GM19193 (cell line): ENCODE results near the gene ARMC7.

Experiments
- POLR2A ChIP-seq: IDR thresholded peaks from 4 replicates; pipeline ENCODE4 v1.6.1; 2011; ENCODE audit not compliant: insufficient read depth, insufficient read length; ENCODE audit errors: extremely low read depth

ARMC7 gene

DNA sequence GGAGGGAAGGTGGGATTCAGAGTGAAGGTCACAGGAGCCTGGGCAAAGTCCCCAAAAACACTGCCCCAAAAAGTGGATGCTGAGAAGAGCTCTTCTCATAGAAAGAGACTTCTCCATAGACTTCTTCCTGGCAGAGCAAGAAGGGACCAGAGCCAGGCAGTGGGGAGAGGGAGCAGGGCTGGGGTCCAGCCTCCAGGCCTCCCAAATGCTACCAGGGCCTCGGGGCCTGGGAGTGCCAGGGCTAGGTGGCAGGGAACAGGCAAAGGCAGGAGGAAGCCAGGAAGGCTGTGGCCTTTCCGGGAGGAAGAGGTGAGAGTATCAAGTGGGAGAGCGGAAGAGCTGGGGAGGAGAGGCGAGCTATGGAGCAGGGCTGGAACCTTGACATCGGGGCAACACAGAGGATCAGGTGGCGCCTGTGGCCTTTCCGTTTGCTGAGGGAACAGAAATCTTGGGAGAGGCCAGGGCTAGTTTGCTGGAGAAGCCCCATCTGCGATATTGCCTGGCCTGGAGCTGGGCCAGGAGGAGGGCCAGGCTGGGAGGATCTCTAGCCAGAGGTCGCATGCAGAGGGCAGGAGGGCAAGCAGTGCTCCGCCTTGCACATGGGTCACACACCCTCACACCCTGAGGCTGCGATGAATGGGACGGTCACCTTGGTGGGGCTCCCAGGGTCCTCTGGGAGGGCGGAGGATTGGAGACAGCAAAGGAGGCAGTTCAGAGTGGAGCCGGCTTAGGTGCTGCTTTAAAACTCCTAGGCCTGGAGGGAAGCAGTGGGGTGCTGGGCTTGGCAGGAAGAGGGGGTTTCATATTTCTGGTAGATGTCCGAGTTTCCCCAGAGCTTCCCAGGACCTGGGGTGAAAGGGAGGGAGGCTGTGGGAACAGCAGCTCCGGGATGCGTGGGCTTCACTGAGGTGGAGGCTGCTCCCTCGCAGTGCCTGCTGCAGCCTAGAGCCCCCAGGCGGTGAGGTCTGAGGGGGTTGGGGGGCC is 18.6 kb upstream of the ARMC7 start:
- TF ChIP-seq POLR2A: no peak

DNA sequence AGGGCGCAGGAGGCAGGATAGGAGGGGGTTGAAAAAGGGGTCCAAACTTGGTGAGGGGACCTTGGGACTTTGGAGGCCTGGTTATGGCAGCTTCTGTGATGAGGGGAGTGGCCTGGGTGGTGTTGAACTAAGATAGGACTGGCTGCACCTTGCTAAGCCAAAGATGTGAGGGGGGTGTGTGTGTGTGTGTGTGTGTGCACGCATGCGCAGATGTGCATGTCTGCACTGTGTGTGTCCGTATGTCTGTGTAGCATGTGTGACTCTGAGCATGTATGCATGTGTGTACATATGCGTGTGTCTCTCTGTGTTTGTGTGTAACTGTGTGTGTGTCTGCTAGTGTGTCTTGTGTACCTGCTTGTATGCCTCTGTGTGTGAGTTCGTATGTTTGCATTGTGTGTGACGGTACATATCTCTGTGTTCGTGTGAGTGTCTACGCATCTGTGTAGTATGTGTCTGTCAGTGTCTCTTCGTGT is 17.9 kb upstream of the ARMC7 start:
- TF ChIP-seq POLR2A: no peak

DNA sequence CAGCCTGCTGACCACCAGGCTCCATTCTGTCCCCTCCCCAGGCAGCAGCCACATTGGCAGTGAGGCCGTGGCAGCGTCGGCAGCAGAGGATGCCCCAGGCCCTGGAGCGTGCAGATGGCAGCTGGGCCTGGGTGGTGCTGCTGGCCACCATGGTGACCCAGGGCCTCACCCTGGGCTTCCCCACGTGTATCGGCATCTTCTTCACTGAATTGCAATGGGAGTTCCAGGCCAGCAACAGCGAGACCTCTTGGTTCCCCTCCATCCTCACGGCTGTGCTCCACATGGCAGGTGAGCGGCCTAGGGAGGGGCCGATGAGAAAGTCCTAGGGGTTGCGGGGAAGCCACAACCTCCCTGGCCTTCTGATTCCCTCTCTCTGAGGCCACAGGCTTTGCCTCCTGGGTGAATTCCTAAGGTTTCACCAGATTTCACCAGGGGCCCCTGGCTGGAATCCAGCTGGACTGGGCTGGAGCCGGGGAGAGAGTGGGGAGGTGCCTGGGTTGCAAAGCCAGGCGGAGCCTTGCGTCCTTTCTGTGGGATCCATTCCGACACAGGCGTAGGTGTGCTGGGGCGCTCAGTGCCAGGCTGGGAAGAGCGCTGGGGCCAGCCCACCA is 16.1 kb upstream of the ARMC7 start:
- no peak for TF ChIP-seq POLR2A

DNA sequence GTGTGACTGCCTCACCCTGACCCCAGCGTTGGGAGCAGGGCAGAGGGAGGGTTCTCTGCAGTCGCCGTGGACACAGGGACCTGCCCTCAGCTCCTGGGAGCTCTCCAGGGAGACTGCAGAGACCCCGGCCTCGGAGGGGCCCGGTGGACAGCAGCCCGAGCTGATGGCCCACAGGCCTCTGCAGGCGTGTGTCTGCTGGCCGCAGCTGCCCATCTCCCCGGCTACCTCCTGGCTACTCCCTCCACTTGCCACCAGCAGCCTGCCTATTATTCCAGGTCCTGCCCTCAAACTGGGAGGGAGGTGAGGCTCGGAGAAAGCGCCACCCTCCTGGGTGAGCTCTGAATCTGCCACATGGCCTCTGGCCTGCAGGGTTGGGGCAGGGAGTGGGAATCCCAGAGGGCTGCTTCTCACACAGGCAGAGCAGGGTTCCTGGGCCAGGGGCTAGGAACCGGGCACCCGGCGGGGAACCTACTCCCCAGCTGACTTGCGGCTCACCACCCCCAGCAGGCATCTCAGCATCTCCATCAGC is 14.8 kb upstream of the ARMC7 start:
- TF ChIP-seq POLR2A: no peak

DNA sequence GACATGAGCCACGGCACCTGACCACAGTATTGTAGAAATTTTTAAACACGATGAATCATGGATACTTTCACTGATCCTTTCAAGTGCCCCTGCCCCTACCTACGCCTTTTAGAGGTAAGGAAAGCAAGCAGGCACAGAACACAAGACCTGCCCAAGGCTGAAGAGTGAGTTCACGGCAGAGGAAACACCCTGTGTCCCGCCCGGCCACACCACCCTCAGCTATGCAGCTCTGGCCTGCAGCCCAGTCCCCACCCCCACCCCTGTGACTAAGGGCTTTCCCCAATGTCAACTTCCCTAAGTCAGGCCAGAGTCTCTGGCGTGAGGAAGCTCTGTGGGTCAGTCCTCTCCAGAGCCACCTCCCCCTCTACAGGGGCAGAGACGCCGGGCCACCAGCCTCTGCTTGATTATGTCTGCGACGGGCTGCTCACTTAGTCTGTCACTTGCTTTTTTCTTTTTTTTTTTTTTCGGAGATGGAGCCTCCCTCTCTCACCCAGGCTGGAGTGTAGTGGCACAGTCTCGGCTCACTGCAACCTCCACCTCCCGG is 13.6 kb upstream of the ARMC7 start:
- no peak for TF ChIP-seq POLR2A

DNA sequence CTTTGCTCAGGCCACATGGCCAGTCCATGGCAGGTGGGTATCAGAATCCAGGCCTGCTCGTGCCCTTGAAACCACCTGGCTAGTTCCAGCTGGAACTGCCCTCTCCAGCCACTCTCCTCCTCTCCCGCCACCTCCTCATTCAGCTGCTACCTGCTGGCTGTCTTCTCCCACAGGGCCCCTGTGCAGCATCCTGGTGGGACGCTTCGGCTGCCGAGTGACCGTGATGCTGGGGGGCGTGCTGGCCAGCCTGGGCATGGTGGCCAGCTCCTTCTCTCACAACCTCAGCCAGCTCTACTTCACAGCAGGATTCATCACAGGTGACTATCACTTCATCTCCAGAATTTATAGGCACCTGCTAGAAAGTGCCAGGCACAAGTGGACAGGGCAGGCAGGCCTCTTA is 11.9 kb upstream of the ARMC7 start:
- TF ChIP-seq POLR2A: no peak

DNA sequence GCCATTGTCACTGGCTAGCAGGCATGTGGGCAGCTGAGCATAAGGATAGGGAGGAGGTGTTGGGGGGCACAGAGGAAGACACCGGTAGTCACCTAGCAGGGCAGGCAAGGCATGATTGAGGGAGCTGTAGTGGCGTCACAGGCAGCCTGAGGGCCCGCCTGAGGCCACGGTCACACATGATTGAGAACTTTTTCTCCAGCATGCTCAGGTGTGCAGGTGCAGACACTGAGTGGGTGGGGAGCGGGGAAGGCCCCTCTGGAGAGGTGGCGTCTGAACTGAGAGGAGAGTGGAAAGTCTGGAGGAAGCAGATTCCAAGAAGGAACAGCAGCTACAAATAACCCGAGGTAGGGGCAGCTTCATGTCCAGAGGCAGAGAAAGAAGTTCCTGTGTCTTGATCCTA is 10.9 kb upstream of the ARMC7 start:
- no peak for TF ChIP-seq POLR2A

DNA sequence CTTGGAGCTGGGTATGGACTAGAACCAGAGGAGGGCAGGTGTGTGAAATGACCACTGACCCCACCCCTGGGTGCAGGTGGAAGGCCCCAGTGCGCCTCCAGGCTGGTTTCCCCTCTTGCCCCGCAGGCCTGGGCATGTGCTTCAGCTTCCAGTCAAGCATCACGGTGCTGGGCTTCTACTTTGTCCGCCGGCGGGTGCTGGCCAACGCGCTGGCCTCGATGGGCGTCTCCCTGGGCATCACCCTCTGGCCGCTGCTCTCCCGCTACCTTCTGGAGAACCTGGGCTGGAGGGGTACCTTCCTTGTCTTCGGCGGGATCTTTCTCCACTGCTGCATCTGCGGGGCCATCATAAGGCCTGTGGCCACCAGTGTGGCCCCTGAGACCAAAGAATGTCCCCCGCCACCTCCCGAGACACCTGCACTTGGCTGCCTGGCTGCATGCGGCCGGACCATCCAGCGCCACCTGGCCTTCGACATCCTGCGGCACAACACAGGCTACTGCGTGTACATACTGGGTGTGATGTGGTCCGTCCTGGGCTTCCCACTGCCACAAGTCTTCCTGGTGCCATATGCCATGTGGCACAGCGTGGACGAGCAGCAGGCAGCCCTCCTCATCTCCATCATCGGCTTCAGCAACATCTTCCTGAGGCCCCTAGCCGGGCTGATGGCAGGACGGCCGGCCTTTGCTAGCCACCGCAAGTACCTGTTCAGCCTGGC is 9.7 kb upstream of the ARMC7 start:
- TF ChIP-seq POLR2A: no peak

DNA sequence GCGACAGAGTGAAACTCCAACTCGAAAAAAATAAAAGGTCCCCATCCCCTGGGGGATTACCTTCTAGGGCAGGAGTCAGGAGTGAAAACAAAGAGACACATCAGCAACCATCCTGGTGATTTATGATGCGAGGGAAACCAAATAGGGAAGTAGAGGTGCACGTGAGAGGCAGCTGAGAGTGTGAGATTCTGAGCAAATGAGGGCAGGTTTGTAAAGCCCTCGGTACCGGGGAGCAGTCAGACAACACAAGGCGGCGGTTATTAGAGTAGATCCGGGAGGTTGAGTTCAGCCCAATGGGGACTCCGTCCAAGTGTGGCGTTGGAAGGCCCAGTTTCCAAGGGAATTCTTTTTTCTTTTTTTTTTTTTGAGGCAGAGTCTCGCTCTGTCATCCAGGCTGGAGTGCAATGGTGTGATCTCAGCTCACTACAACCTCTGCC is 7.4 kb upstream of the ARMC7 start:
- no peak for TF ChIP-seq POLR2A

DNA sequence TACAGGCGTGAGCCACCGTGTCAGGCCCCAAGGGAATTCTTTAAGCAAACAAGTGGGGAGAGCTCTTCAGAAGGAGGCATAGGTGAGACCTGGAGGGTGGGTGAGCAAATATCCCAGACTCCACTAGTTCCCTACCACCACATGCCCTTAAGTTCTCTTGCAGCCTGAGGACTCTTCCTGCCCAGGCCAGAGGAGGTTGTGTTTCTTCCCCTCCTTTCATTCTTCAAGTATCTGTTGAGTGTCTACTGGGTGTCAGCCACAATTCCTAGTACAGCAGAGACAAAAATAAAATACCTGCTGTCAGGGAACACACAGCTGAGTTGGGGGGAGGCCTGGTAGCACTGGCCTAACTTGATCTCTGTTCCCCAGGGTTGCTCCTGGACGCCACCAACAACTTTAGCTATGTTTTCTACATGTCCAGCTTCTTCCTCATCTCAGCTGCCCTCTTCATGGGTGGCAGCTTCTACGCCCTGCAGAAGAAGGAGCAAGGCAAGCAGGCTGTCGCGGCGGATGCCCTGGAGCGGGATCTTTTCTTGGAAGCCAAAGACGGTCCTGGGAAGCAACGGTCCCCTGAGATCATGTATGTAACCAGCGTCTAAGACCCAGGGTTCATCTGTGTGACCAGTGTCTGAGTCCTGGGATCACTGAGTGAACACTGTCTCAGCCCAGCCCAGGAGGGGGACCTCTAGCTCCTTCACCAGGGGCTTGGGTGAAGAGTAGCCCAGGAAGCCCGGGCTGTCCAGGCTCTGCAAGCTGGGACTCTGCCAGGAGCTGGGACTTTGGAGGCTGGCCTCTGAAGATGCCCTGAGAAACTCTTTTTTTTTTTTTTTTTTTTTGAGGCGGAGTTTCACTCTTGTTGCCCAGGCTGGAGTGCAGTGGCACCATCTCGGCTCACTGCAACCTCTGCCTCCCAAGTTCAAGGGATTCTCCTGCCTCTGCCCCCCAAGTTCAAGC is 5.9 kb upstream of the ARMC7 start:
- no peak for TF ChIP-seq POLR2A

DNA sequence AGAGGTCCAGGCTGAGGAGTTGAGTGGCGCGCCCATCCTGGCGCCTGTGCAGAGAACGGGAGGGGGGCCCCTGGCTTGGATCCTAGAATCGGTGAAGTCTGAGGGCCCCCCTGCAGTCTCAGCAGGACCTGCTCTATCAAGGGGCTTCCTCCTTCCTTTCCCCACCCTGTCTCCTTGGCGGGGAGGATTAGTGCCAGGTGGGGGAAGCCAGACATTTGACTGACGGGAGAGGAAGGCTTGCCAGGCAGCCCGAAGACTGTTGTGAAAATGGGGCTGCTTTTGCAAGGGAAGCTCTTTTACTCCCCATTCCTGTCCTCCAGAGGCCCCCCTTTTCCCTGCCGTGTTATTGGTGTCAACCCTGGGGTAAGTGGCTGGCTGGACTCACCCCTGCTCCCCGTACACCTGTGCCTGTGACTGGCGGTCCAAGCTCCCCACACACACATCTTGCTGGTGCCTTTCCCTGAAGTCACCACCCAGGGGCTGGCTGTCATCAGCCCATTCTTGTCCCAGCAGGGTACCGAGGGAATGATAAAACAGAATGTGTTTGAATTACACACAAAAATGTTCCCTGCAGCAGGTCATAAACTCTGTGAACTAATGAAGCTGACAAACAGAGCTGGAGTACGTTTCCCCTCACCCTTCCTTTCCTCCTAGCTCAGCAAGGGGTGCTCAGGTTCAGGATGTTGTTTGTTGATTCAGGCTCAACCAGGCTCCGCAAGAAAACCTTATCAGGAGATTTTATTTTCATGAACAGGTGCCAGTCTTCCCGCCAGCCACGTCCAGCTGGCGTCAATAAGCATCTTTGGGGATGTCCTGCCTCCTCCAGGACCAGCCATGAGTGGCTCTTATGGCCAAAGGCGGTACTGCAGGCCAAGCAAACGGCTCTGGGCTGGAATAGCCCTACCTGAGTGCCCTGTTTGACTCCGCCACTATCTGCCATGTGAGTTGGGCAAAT is 4.4 kb upstream of the ARMC7 start:
- TF ChIP-seq POLR2A: no peak

DNA sequence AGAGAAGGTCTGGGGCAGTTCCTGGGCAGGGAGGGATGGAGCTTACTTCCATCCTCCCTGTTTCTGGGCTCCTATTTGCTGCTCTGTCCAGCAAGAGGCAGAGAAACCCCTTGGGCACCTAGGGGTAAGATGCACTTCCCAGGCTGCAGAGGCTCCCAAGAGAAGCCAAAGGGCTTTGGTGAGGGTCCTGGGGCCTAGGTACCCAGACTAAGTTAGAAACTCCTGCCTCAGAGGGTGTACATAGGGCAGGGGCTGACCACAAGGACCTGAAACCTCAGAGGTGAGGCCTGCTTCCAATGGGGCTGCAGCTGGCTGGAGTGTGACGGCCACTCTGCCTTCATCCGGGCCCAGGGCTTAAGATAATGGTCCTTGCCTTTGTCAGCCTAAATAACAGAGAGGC is 1.6 kb upstream of the ARMC7 start:
- TF ChIP-seq POLR2A: no peak

DNA sequence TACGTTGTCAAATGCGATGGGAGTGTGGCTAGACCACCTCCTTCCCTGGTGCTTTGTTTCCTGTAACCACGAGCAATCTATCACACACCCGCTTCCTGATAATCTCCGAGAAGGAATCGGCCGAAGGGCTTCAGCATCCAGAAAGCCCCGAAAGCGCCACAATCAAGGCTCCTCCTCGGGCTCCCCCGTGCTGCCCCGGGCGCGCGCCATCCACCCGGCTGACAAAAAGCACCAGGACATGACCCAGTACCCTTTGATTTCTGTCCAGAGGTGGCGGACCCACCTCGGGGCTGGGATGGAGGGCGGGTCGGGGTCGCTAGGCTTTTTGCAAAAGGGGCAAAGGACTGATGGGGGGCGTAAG is 743 bp upstream of the ARMC7 start:
- no peak for TF ChIP-seq POLR2A

DNA sequence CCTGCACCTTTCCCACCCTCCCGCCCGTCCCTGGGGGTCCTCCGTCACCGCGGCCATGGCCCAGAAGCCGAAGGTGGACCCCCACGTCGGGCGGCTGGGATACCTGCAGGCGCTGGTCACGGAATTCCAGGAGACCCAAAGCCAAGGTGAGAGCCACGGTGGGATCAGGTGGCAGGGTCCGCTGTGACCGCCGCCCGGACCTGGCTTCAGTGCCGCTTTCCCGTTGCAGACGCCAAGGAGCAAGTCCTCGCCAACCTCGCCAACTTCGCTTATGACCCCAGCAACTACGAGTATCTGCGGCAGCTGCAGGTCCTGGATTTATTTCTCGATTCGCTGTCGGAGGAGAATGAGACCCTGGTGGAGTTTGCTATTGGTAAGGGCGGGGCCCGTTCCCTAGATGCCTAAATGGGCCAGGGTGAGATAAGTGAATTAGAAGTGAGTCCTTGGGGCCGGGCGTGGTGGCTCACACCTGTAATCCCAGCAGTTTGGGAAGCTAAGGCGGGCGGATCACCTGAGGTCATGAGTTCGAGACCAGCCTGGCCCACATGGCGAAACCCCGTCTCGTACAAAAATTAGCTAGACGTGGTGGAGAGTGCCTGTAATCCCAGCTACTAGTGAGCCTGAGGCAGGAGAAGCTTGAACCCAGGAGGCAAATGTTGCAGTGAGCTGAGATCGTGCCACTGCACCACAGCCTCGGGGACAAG is 617 bp downstream of the ARMC7 start:
- TF ChIP-seq POLR2A: no peak
